Measurements from ENCODE around the gene LCOR. TPM values are rescaled to one million over a fixed set of nuclear protein-coding genes. Genes with fewer than 3 reads are reported as not detected.

LCOR gene
- polyA plus RNA-seq, 1 experiment, result 11.6 TPM

DNA sequence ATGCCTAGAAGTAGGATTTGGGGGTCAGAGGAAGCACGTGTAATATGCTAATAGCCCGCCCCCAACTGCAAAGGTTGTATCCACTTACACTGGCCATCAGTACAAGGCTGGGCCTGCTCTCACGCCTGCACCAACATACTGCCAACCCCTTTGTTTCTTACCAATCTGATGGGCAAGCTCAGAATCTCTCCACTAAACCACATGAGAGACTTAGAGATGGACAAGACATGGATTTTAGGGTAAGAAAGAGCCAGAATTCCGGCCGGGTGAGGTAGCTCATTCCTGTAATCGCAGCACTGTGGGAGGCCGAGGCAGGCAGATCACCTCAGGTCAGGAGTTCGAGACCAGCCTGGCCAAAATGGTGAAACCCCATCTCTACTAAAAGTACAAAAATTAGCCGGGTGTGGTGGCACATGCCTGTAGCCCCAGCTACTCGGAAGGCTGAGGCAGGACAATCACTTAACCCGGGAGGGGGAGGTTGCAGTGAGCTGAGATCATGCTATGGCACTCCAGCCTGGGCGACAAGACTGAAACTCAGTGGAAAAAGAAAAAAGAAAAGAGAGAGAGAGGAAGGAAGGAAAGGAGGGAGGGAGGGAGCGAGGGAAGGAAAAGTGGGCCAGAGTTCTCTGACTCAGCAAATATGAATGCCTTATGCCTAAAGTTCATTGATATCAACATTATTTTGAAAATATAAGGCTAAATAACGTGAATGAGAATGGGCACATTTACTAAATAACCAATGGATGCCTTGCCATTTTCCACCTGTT, 191.5 kb downstream of the LCOR start:
- TF ChIP-seq, protein P1, sequence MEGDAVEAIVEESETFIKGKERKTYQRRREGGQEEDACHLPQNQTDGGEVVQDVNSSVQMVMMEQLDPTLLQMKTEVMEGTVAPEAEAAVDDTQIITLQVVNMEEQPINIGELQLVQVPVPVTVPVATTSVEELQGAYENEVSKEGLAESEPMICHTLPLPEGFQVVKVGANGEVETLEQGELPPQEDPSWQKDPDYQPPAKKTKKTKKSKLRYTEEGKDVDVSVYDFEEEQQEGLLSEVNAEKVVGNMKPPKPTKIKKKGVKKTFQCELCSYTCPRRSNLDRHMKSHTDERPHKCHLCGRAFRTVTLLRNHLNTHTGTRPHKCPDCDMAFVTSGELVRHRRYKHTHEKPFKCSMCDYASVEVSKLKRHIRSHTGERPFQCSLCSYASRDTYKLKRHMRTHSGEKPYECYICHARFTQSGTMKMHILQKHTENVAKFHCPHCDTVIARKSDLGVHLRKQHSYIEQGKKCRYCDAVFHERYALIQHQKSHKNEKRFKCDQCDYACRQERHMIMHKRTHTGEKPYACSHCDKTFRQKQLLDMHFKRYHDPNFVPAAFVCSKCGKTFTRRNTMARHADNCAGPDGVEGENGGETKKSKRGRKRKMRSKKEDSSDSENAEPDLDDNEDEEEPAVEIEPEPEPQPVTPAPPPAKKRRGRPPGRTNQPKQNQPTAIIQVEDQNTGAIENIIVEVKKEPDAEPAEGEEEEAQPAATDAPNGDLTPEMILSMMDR (IDR thresholded peaks at IDR 0.05; ENCODE audit: low read depth, low read length), result no peak
- H3K9me3 ChIP-seq (ENCODE audit: control insufficient read depth, insufficient read depth, low read length), result peaks cover 7% of the 10 kb centered on the region
- DNase-seq (ENCODE audit: low read depth, low spot score), result no peak
- no peak overlapping the region for H3K4me3 ChIP-seq (ENCODE audit: low read depth, low read length)
- H3K27ac ChIP-seq (ENCODE audit: low read depth, low read length), result peak overlapping the region; percentile 96
- H3K27me3 ChIP-seq (ENCODE audit: control insufficient read depth, insufficient read depth, low read length), result peaks cover 3% of the 10 kb centered on the region
- ChIA-PET CTCF (interaction anchor here (0.6 to 3.7 kb wide), 5 partner anchors 13 to 209 kb away, joined by 3 to 55 read pairs (median 3); no protein-coding TSS in a partner anchor), POLR2A (interaction anchor here (0.6 to 0.7 kb wide), 4 partner anchors 24 to 1776 kb away, joined by 4 to 9 read pairs (median 6); no protein-coding TSS in a partner anchor)

DNA sequence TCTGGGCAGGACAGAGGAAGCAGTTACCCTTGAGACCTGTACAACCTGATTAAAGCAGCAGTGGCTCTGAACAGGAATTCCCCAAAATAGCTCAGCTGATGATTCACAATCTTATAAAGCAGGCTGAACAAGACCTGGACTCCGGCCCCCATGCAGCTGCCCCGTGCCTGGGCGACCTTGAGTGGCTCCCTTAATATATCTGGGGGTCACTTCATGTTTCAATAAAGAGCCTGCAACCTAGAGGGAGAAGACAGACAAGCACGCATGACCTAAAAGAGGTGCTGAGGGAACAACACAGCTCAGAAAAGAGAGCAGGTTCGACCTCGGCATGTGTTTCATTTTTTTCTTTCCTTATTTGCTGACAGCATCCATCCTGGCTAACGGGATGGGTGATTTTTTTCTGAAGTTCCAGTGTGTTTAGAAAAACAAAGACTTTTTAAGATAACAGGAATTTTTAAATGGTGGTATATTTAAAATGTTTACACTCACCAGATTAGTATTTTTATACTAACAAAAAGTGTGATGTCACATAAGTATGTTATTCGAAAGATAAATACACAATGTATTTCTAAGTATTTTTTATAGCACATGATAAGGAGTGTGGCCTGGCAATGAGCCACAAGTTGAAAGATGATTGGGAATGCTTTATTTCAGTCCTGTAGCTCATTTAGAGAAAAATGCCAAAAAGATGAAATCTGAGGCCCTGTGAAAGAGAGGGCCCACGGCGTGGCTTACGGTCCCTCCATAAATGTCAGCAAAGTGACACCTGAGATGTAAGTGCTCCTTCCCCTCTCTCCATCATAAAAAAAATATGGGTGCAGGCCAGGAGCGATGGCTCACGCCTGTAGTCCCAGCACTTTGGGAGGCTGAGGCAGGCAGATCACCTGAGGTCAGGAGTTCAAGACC, 192.3 kb downstream of the LCOR start:
- ChIA-PET CTCF (interaction anchor here (0.6 to 3.7 kb wide), 18 partner anchors 8 to 1690 kb away, joined by 3 to 55 read pairs (median 4); no protein-coding TSS in a partner anchor), POLR2A (interaction anchor here (1.5 kb wide), 1 partner anchor 13 kb away, joined by 3 read pairs; no protein-coding TSS in a partner anchor)
- H3K4me3 ChIP-seq (ENCODE audit: low read depth, low read length), result peak overlapping the region; percentile 39
- peak overlapping the region; percentile 96 for H3K27ac ChIP-seq (ENCODE audit: low read depth, low read length)
- TF ChIP-seq, protein P1 (IDR thresholded peaks at IDR 0.05; ENCODE audit: low read depth, low read length), result no peak
- H3K9me3 ChIP-seq (ENCODE audit: control insufficient read depth, insufficient read depth, low read length), result peaks cover 7% of the 10 kb centered on the region; the same call in 1 of the 2 replicates
- peak; percentile 85 for DNase-seq (ENCODE audit: low read depth, low spot score)
- peaks cover 3% of the 10 kb centered on the region for H3K27me3 ChIP-seq (ENCODE audit: control insufficient read depth, insufficient read depth, low read length)

DNA sequence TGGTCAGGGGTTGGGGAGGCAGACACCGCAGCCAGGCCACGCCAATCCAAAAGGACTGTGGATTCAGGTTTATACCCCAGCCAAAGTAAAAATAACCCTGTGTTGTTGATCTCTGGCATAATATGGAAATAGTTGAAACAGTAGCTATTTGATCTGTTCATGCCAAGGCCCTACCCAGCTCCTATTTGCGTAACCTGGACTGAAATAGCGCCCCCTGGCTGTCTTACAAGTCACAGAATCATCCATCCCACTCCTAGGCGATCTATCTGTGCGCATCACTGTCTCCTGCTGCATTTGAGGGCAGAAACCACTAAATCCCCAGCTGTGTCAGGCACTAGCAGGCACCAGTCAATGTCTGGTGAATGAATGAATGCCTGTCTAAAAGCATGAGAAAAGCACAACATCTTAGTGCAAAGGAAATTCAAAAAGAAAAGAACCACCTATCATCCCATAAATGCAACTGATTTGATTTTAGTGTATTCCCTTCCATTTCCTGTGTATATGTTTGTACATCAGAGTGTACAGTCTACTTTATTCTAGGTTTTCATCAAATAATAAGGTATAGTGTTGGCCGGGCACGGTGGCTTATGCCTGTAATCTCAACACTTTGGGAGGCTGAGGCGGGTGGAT, 193.6 kb downstream of the LCOR start:
- Histone ChIP-seq H3K9me3 (ENCODE audit: control insufficient read depth, insufficient read depth, low read length) (peaks cover 7% of the 10 kb centered on the region; the same call in 1 of the 2 replicates), H3K27me3 (ENCODE audit: control insufficient read depth, insufficient read depth, low read length) (no peaks in the 10 kb centered on the region), H3K4me3 (ENCODE audit: low read depth, low read length) (no peak overlapping the region), H3K27ac (ENCODE audit: low read depth, low read length) (no peak overlapping the region)
- ChIA-PET POLR2A (interaction anchor here (1.5 kb wide), 1 partner anchor 12 kb away, joined by 3 read pairs; no protein-coding TSS in a partner anchor), CTCF (interaction anchor here (0.6 to 3.7 kb wide), 16 partner anchors 10 to 1137 kb away, joined by 3 to 55 read pairs (median 4); no protein-coding TSS in a partner anchor)
- DNase-seq (ENCODE audit: low read depth, low spot score), result no peak
- TF ChIP-seq, protein P1 (IDR thresholded peaks at IDR 0.05; ENCODE audit: low read depth, low read length), result peak; percentile 58

DNA sequence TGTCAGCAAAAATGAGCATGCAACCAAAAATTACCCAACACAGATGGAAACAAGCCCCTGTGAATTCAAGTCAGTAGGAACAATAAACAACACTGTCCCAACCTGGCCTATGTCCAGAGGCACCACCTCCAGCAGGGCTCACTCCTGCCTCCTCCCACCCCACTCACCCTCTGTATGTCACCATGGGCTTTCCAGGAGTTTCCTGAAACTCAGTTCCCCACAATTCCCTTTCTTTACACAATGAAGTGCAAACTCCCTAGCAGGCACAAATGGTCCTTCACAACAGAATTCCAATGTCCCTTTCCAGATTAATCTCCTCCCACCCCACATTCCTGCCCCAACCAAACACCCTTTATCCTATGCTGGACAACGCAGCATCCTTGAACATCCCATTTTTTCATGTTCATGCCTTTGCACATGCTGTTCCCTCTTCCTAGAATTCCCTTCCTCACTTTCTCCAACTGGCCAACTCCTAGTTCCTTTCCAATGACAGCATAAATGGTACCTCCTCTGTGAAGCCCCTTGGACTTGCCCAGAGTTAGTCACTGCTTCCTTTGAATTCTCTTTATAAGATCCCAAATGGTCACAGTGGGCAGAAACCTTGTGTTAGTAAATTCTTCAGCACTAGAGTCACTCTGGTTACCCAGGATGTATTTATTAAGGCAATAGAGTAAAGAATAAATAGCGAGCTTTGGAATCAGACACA, 196.2 kb downstream of the LCOR start:
- H3K9me3 ChIP-seq (ENCODE audit: control insufficient read depth, insufficient read depth, low read length), result peaks cover 7% of the 10 kb centered on the region; the same call in 1 of the 2 replicates

More for the DNA sequence above, 196.2 kb downstream of the LCOR start:
- TF ChIP-seq, protein P1 (IDR thresholded peaks at IDR 0.05; ENCODE audit: low read depth, low read length), result no peak
- ChIA-PET CTCF (interaction anchor here (0.6 to 1.2 kb wide), 4 partner anchors 8 to 185 kb away, joined by 4 to 13 read pairs (median 5); no protein-coding TSS in a partner anchor), POLR2A (no interaction called here)
- no peak for DNase-seq (ENCODE audit: low read depth, low spot score)
- H3K4me3 ChIP-seq (ENCODE audit: low read depth, low read length), result no peak overlapping the region
- H3K27me3 ChIP-seq (ENCODE audit: control insufficient read depth, insufficient read depth, low read length), result peaks cover 4% of the 10 kb centered on the region
- no peak overlapping the region for H3K27ac ChIP-seq (ENCODE audit: low read depth, low read length)

Measured in AG04450 (cell line).